OCI-LY3 (cell line): ENCODE data around the gene NXNL1.

Source experiments
- H2AFZ ChIP-seq: fragments of 200-600, 300-600 bp; shearing (Covaris generic); 2 replicates; pipeline ENCODE4 v1.6.0; 2014; ENCODE audit warnings: antibody characterized with exemption, low read depth, low read length
- H3K27ac ChIP-seq: fragments of 200-600, 300-600 bp; sonication (generic); 2 replicates; pipeline ENCODE4 v1.5.1; 2014; ENCODE audit warnings: mild to moderate bottlenecking, low read length, moderate library complexity, mixed read lengths
- H3K27me3 ChIP-seq: fragments of 200-600, 300-600 bp; sonication (generic); 2 replicates; pipeline ENCODE4 v1.6.1; 2014; ENCODE audit warnings: low read depth, low read length, mixed read lengths
- H3K36me3 ChIP-seq: fragments of 200-600, 300-600 bp; sonication (generic); replicated peaks from 2 replicates; pipeline ENCODE3; 2014; ENCODE audit warnings: low read depth, low read length, mixed read lengths
- H3K4me1 ChIP-seq: fragments of 300-600, 200-600 bp; sonication (generic); 2 replicates; pipeline ENCODE4 v1.6.1; 2014; ENCODE audit warnings: low read length, mixed read lengths
- H3K4me2 ChIP-seq: fragments of 200-600, 300-600 bp; sonication (generic); 2 replicates; pipeline ENCODE4 v1.6.1; 2014; ENCODE audit warnings: low read length, mixed read lengths
- H3K4me3 ChIP-seq: fragments of 300-600, 200-600 bp; sonication (generic); 2 replicates; pipeline ENCODE4 v1.5.1; 2014; ENCODE audit warnings: antibody characterized with exemption, mild to moderate bottlenecking, low read length, moderate library complexity
- H3K79me2 ChIP-seq: fragments of 300-600, 200-600 bp; shearing (Covaris generic); 2 replicates; pipeline ENCODE4 v1.6.1; 2014; ENCODE audit warnings: mild to moderate bottlenecking, low read length, mixed read lengths
- H3K9ac ChIP-seq: fragments of 300-600, 200-600 bp; shearing (Covaris generic); 2 replicates; pipeline ENCODE4 v1.6.0; 2014; ENCODE audit warnings: mild to moderate bottlenecking, low read length, moderate library complexity
- H3K9me3 ChIP-seq: fragments of 200-600, 300-600 bp; shearing (Covaris generic); 2 replicates; pipeline ENCODE4 v1.6.1; 2014; ENCODE audit warnings: low read length, mixed read lengths; ENCODE audit not compliant: insufficient read depth
- H4K20me1 ChIP-seq: fragments of 200-600, 300-600 bp; sonication (generic); 2 replicates; pipeline ENCODE4 v1.6.1; 2016; ENCODE audit warnings: low read length, mixed read lengths; ENCODE audit not compliant: insufficient read depth
- EZH2phosphoT487 ChIP-seq: fragments of 200-600 bp; shearing (Covaris generic); IDR thresholded peaks from 2 replicates; pipeline ENCODE4 v1.6.1; 2018; ENCODE audit warnings: antibody characterized with exemption, mixed run types, low read depth
- TF ChIP-seq, protein P1 (sequence below): fragments of 200-600, 300-600 bp; sonication (generic); IDR thresholded peaks from 2 replicates; pipeline ENCODE4 v1.5.1; 2014; ENCODE audit warnings: antibody characterized with exemption, low read length, low read depth

Gene NXNL1

GRCh38 chr19:17415121-17415520 lies 45.6 kb downstream of the NXNL1 start:
- H3K4me2 ChIP-seq: no peak overlapping the region
- TF ChIP-seq, protein P1, sequence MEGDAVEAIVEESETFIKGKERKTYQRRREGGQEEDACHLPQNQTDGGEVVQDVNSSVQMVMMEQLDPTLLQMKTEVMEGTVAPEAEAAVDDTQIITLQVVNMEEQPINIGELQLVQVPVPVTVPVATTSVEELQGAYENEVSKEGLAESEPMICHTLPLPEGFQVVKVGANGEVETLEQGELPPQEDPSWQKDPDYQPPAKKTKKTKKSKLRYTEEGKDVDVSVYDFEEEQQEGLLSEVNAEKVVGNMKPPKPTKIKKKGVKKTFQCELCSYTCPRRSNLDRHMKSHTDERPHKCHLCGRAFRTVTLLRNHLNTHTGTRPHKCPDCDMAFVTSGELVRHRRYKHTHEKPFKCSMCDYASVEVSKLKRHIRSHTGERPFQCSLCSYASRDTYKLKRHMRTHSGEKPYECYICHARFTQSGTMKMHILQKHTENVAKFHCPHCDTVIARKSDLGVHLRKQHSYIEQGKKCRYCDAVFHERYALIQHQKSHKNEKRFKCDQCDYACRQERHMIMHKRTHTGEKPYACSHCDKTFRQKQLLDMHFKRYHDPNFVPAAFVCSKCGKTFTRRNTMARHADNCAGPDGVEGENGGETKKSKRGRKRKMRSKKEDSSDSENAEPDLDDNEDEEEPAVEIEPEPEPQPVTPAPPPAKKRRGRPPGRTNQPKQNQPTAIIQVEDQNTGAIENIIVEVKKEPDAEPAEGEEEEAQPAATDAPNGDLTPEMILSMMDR: no peak
- TF ChIP-seq EZH2phosphoT487: no peak
- H3K4me1 ChIP-seq: peaks cover 5% of the 10 kb centered on the region; the same call in 1 of the 2 replicates
- no peak overlapping the region for H3K4me3 ChIP-seq
- H4K20me1 ChIP-seq: no peaks in the 10 kb centered on the region
- no peaks in the 10 kb centered on the region for H3K27me3 ChIP-seq
- H3K27ac ChIP-seq: no peak overlapping the region
- no peaks in the 10 kb centered on the region for H3K79me2 ChIP-seq
- peaks cover 5% of the 10 kb centered on the region for H3K36me3 ChIP-seq
- H3K9ac ChIP-seq: no peak overlapping the region
- H3K9me3 ChIP-seq: no peaks in the 10 kb centered on the region
- no peak overlapping the region for H2AFZ ChIP-seq

DNA sequence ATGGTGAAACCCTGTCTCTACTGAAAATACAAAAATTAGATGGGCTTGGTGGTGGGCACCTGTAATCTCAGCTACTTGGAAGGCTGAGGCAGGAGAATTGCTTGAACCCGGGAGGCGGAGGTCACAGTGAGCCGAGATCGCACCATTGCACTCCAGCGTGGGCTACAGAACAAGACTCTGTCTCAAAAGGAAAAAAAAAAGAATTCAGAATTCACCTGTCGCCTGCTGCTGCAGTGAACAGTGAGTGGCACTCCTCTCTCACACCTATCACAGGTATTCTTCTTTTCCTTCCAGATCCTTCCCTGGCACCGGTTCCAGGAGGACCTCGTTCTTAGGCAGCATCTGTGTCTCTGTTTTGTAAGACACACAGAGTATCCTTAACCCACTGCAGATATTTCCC lies 46.6 kb downstream of the NXNL1 start:
- H3K36me3 ChIP-seq: peaks cover 5% of the 10 kb centered on the region
- TF ChIP-seq, protein P1: no peak
- no peak for TF ChIP-seq EZH2phosphoT487
- peaks cover 4% of the 10 kb centered on the region; the same call in 1 of the 2 replicates for H3K4me1 ChIP-seq
- no peak overlapping the region for H2AFZ ChIP-seq
- H3K79me2 ChIP-seq: no peaks in the 10 kb centered on the region
- no peak overlapping the region for H3K4me2 ChIP-seq
- no peak overlapping the region for H3K4me3 ChIP-seq
- no peaks in the 10 kb centered on the region for H3K27me3 ChIP-seq
- no peak overlapping the region for H3K27ac ChIP-seq
- H3K9me3 ChIP-seq: no peaks in the 10 kb centered on the region
- no peak overlapping the region for H3K9ac ChIP-seq
- H4K20me1 ChIP-seq: no peaks in the 10 kb centered on the region

DNA sequence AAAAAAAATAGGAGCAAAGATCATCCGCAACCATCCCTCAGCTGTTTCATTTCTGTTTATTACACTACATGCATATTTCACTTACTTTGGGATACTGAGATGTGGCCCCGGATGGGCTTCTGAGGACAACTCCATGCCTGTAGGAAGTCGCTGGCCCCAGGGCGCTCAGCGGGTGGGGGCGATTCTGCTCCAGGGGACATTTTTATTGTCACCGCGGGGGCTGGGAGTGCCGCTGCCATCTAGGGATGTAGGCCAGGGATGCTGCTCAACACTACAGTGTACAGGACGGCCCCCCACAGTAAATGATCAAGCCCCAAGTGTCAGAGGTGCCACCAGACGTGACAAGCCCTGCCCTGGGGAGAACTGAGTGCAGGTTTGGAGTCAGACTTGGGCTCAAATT lies 48.9 kb downstream of the NXNL1 start:
- H3K9me3 ChIP-seq: no peaks in the 10 kb centered on the region
- H3K27ac ChIP-seq: no peak overlapping the region
- no peaks in the 10 kb centered on the region for H4K20me1 ChIP-seq
- H2AFZ ChIP-seq: no peak overlapping the region
- H3K79me2 ChIP-seq: peaks cover 4% of the 10 kb centered on the region
- H3K4me3 ChIP-seq: no peak overlapping the region
- TF ChIP-seq EZH2phosphoT487: no peak
- TF ChIP-seq, protein P1: no peak
- peaks cover 5% of the 10 kb centered on the region for H3K36me3 ChIP-seq
- no peak overlapping the region for H3K4me2 ChIP-seq
- no peak overlapping the region for H3K9ac ChIP-seq
- H3K27me3 ChIP-seq: no peaks in the 10 kb centered on the region
- peaks cover 3% of the 10 kb centered on the region for H3K4me1 ChIP-seq

GRCh38 chr19:17409990-17410389 lies 50.7 kb downstream of the NXNL1 start:
- peaks cover 20% of the 10 kb centered on the region for H3K79me2 ChIP-seq
- H3K9ac ChIP-seq: no peak overlapping the region
- H3K27ac ChIP-seq: no peak overlapping the region
- no peaks in the 10 kb centered on the region for H3K9me3 ChIP-seq
- no peaks in the 10 kb centered on the region for H3K27me3 ChIP-seq
- H4K20me1 ChIP-seq: no peaks in the 10 kb centered on the region
- peaks cover 5% of the 10 kb centered on the region for H3K36me3 ChIP-seq
- H3K4me2 ChIP-seq: no peak overlapping the region
- H2AFZ ChIP-seq: no peak overlapping the region
- no peak overlapping the region for H3K4me3 ChIP-seq
- TF ChIP-seq, protein P1: no peak
- TF ChIP-seq EZH2phosphoT487: no peak
- peaks cover 20% of the 10 kb centered on the region for H3K4me1 ChIP-seq
